IMR-90 (cell line): ENCODE results near the gene ABCA3. TPM values are rescaled to one million over a fixed set of nuclear protein-coding genes. Genes with fewer than 3 reads are reported as not detected.

Experiments used
- ATAC-seq: fragments of 200-7000 bp; cut with Tn5 transposase; 2 replicates; pipeline ENCODE4 v1.9.1; 2020; ENCODE audit warnings: low read depth, mild to moderate bottlenecking, moderate library complexity
- BruUV-seq: library from RNA; stranded (reverse); fragments of 400-500 nt; replicated peaks from 2 replicates; lab custom pipeline; 2021; lab: Mats Ljungman, UMichigan
- CTCF ChIA-PET: fragments of 300-600 bp; formaldehyde crosslinking; extraction: SDS; loops from one replicate; lab custom pipeline; 2021; ENCODE audit warnings: antibody characterized with exemption; lab: Yijun Ruan, JAX
- POLR2A ChIA-PET: fragments of 300-600 bp; sonication (Branson Sonifier 250); formaldehyde crosslinking; loops from one replicate; lab custom pipeline; 2022; ENCODE audit warnings: antibody characterized with exemption; ENCODE audit not compliant: unreplicated experiment; lab: Charles Lee
- DNase-seq: peaks from one replicate; pipeline ENCODE4 v3.0.0; 2013
- H2AFZ ChIP-seq: replicated peaks from 2 replicates; pipeline ENCODE3; 2013; ENCODE audit warnings: low read length, mild to moderate bottlenecking; ENCODE audit not compliant: poor library complexity
- H2AK5ac ChIP-seq: 2 replicates; pipeline ENCODE4 v1.6.1; 2013; ENCODE audit warnings: low read depth, low read length, inconsistent platforms
- H2AK9ac ChIP-seq: replicated peaks from 2 replicates; pipeline ENCODE3; 2013; ENCODE audit warnings: mild to moderate bottlenecking, low read depth, low read length, moderate library complexity; ENCODE audit not compliant: poor library complexity
- H2BK120ac ChIP-seq: 2 replicates; pipeline ENCODE4 v1.6.1; 2013; ENCODE audit warnings: low read depth, low read length, inconsistent platforms
- H2BK15ac ChIP-seq: 3 replicates; pipeline ENCODE4 v1.6.1; 2013; ENCODE audit warnings: low read depth, low read length, inconsistent platforms
- H2BK20ac ChIP-seq: 2 replicates; pipeline ENCODE4 v1.6.1; 2013; ENCODE audit warnings: low read depth, mild to moderate bottlenecking, inconsistent platforms, low read length, moderate library complexity
- H2BK5ac ChIP-seq: 2 replicates; pipeline ENCODE4 v1.6.1; 2013; ENCODE audit warnings: mild to moderate bottlenecking, low read depth, low read length, inconsistent platforms; ENCODE audit not compliant: poor library complexity, severe bottlenecking
- H3K14ac ChIP-seq: replicated peaks from 2 replicates; pipeline ENCODE4 v1.6.1; 2013; ENCODE audit warnings: low read depth, low read length, inconsistent platforms
- H3K18ac ChIP-seq: 2 replicates; pipeline ENCODE4 v1.6.1; 2013; ENCODE audit warnings: low read depth, low read length, control low read depth
- H3K23ac ChIP-seq: 2 replicates; pipeline ENCODE4 v1.6.1; 2013; ENCODE audit warnings: low read depth, low read length, inconsistent platforms
- H3K27ac ChIP-seq: 2 replicates; pipeline ENCODE4 v1.5.1; 2013; ENCODE audit warnings: mild to moderate bottlenecking, control low read depth, low read length; ENCODE audit not compliant: insufficient read depth
- H3K27me3 ChIP-seq: 2 replicates; pipeline ENCODE4 v1.6.1; 2013; ENCODE audit warnings: low read length; ENCODE audit not compliant: control insufficient read depth, insufficient read depth
- H3K36me3 ChIP-seq: 2 replicates; pipeline ENCODE4 v1.6.1; 2013; ENCODE audit warnings: low read length, mixed read lengths; ENCODE audit not compliant: control insufficient read depth, insufficient read depth
- H3K4ac ChIP-seq: 2 replicates; pipeline ENCODE4 v1.6.1; 2013; ENCODE audit warnings: low read depth, low read length, inconsistent platforms
- H3K4me1 ChIP-seq: 2 replicates; pipeline ENCODE4 v1.6.1; 2013; ENCODE audit warnings: low read length, mixed read lengths; ENCODE audit not compliant: control insufficient read depth, insufficient read depth
- H3K4me2 ChIP-seq: 2 replicates; pipeline ENCODE4 v1.6.1; 2013; ENCODE audit warnings: low read depth, mild to moderate bottlenecking, control low read depth, low read length, moderate library complexity
- H3K4me3 ChIP-seq: 2 replicates; pipeline ENCODE4 v1.5.1; 2013; ENCODE audit warnings: low read depth, mild to moderate bottlenecking, control low read depth, low read length, moderate library complexity; ENCODE audit not compliant: insufficient read depth
- H3K56ac ChIP-seq: 2 replicates; pipeline ENCODE4 v1.6.1; 2013; ENCODE audit warnings: low read length, inconsistent platforms; ENCODE audit not compliant: insufficient read depth; ENCODE audit errors: extremely low read depth
- H3K79me1 ChIP-seq, 2 experiments: 2 replicates each; pipeline ENCODE4 v1.6.1; 2013; ENCODE audit warnings: low read length in 2 of 2, inconsistent platforms in 1 of 2, low read depth in 1 of 2
- H3K9ac ChIP-seq: 2 replicates; pipeline ENCODE4 v1.6.1; 2013; ENCODE audit warnings: low read depth, low read length, control low read depth
- H3K9me1 ChIP-seq: 2 replicates; pipeline ENCODE4 v1.6.1; 2013; ENCODE audit warnings: low read length, inconsistent platforms; ENCODE audit not compliant: insufficient read depth
- H3K9me3 ChIP-seq: 2 replicates; pipeline ENCODE4 v1.6.1; 2013; ENCODE audit warnings: low read length; ENCODE audit not compliant: control insufficient read depth, insufficient read depth
- H4K20me1 ChIP-seq: 2 replicates; pipeline ENCODE4 v1.6.1; 2013; ENCODE audit warnings: low read length, inconsistent platforms; ENCODE audit not compliant: insufficient read depth
- H4K5ac ChIP-seq: 2 replicates; pipeline ENCODE4 v1.6.1; 2013; ENCODE audit warnings: mild to moderate bottlenecking, low read depth, low read length, control low read depth
- H4K8ac ChIP-seq, 2 experiments: 2 replicates each; pipeline ENCODE4 v1.6.1; 2013; ENCODE audit warnings: low read depth in 2 of 2, low read length in 2 of 2, control low read depth in 1 of 2, inconsistent platforms in 1 of 2
- H4K91ac ChIP-seq: 2 replicates; pipeline ENCODE4 v1.6.1; 2013; ENCODE audit warnings: low read depth, low read length, inconsistent platforms; ENCODE audit not compliant: insufficient read depth
- BHLHE40 ChIP-seq: fragments of 150-350 bp; IDR thresholded peaks from 2 replicates; pipeline ENCODE4 v1.6.1; 2016; ENCODE audit warnings: mild to moderate bottlenecking, low read depth, low read length
- CEBPB ChIP-seq: IDR thresholded peaks from 2 replicates; pipeline ENCODE4 v1.6.1; 2012; ENCODE audit warnings: low read depth, low read length, improper control_type of control experiment
- CHD1 ChIP-seq: IDR thresholded peaks from 2 replicates; pipeline ENCODE4 v1.6.1; 2012; ENCODE audit warnings: low read depth, low read length, improper control_type of control experiment
- CTCF ChIP-seq: conservative IDR thresholded peaks from 2 replicates; pipeline ENCODE4 v1.5.1; 2012; ENCODE audit warnings: mild to moderate bottlenecking, low read depth, low read length, improper control_type of control experiment
- FOS ChIP-seq: fragments of 150-350 bp; IDR thresholded peaks from 2 replicates; pipeline ENCODE4 v1.6.1; 2016; ENCODE audit warnings: low read depth, low read length
- MAFK ChIP-seq: IDR thresholded peaks from 2 replicates; pipeline ENCODE4 v1.6.1; 2012; ENCODE audit warnings: low read depth, low read length, improper control_type of control experiment
- MAZ ChIP-seq: IDR thresholded peaks from 2 replicates; pipeline ENCODE4 v1.6.1; 2012; ENCODE audit warnings: low read depth, mild to moderate bottlenecking, low read length, improper control_type of control experiment, moderate library complexity, borderline replicate concordance
- MXI1 ChIP-seq: IDR thresholded peaks from 2 replicates; pipeline ENCODE4 v1.6.1; 2012; ENCODE audit warnings: low read depth, mild to moderate bottlenecking, low read length, moderate library complexity, borderline replicate concordance
- NFE2L2 ChIP-seq: fragments of 150-350 bp; IDR thresholded peaks from 2 replicates; pipeline ENCODE4 v1.6.1; 2016; ENCODE audit warnings: low read depth, mild to moderate bottlenecking, low read length
- POLR2A ChIP-seq: IDR thresholded peaks from 2 replicates; pipeline ENCODE4 v1.6.1; 2012; ENCODE audit warnings: mild to moderate bottlenecking, low read depth, low read length
- RAD21 ChIP-seq: IDR thresholded peaks from 2 replicates; pipeline ENCODE4 v1.6.1; 2012; ENCODE audit warnings: low read length, improper control_type of control experiment
- RCOR1 ChIP-seq: IDR thresholded peaks from 2 replicates; pipeline ENCODE4 v1.6.1; 2012; ENCODE audit warnings: mild to moderate bottlenecking, low read length, improper control_type of control experiment; ENCODE audit not compliant: insufficient replicate concordance
- RFX5 ChIP-seq: IDR thresholded peaks from 2 replicates; pipeline ENCODE4 v1.8.0; 2012; ENCODE audit warnings: low read depth, mild to moderate bottlenecking, low read length, moderate library complexity
- SMC3 ChIP-seq: fragments of 150-350 bp; IDR thresholded peaks from 2 replicates; pipeline ENCODE4 v1.6.1; 2016; ENCODE audit warnings: low read depth, mild to moderate bottlenecking, antibody characterized with exemption, low read length, moderate library complexity
- USF2 ChIP-seq: fragments of 150-350 bp; IDR thresholded peaks from 2 replicates; pipeline ENCODE4 v1.6.1; 2017; ENCODE audit warnings: mild to moderate bottlenecking, antibody characterized with exemption, low read length, low read depth
- WGBS, 2 experiments: methylation state at CpG; one replicate each; pipeline versions ENCODE4 v1.1.5 to v1.1.7; 2013; ENCODE audit warnings: missing lambda C conversion rate in 2 of 2; ENCODE audit not compliant: insufficient read length in 1 of 2; ENCODE audit errors: extremely low coverage in 2 of 2; 5-methylcytosine and 5-hydroxymethylcytosine counted together
- dilution Hi-C: fragments of 300-500 bp; cut with HindIII; formaldehyde crosslinking; loops from one replicate; pipeline ENCODE4 v1.14.3; 2018; ENCODE audit warnings: low sequenced_read_pairs; ENCODE audit not compliant: unreplicated experiment
- in situ Hi-C: fragments of 300-500 bp; cut with MboI; formaldehyde crosslinking; loops from 3 replicates; pipeline ENCODE4 v1.14.3; 2019; ENCODE audit warnings: low sequenced_read_pairs, inconsistent platforms, mixed read lengths
- intact Hi-C: fragments of 100-400 bp; cut with micrococcal nuclease; formaldehyde crosslinking; loops from 2 replicates; pipeline ENCODE4 v1.10.0; 2022
- polyA plus RNA-seq, 3 experiments: library from polyadenylated mRNA; depleted of rRNA; stranded (reverse); fragments of >200 nt; gene quantifications; 2 replicates each; pipeline ENCODE4 v1.2.3, GENCODE V29; 2012; ENCODE audit warnings: low replicate concordance in 1 of 3
- total RNA-seq: library from RNA; depleted of rRNA; stranded (reverse); fragments of >200 nt; gene quantifications from 2 replicates; pipeline ENCODE4 v1.2.3, GENCODE V29; 2012
- TF ChIP-seq, protein P1 (sequence below): fragments of 150-350 bp; IDR thresholded peaks from 2 replicates; pipeline ENCODE4 v1.6.1; 2016; ENCODE audit warnings: low read depth, mild to moderate bottlenecking, low read length, moderate library complexity, borderline replicate concordance

Gene ABCA3
- total and polyA plus RNA-seq, 2 of the 4 experiments (the other 2 are of a cell fraction), result 0.18 to 0.22 TPM

DNA sequence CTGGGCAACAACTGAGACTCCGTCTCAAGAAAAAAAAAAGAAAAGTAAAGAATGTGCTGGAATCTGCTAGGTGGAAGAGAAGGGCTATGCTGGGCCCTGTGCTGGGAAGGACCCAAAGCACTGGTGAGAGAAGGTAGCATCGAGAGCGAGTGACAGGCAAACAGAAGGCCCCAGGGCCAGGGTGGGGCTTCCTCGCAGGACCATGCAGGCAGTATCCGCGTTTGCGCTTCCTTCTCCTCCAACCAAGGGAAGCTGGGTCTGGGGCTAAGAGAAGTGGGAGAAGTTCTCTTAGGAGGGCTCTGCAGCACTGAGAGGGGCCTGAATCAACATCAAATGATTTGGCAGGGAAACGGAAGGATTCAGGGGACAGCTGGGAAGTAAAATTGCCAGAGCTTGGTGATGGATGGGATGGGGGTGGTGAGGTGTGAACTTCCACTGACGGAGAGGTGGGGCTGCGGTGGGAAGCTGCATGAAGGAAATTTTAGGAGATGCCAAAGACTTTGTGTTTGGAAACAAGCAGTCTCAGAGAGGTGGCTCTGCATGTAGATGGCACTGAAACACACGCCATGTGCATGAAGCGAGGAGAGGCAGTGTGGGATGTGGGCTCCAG lies 83.9 kb downstream of the ABCA3 start:
- Histone ChIP-seq H2BK5ac (no peak overlapping the region), H3K4me2 (no peak overlapping the region), H3K14ac (no peak overlapping the region), H4K20me1 (peaks cover 29% of the 10 kb centered on the region), H2BK120ac (no peak overlapping the region), H3K79me1 (peaks cover 19 to 39% of the 10 kb centered on the region in 2 experiments), H2AK9ac (no peak overlapping the region), H4K91ac (no peak overlapping the region), H4K8ac (no peak overlapping the region), H2BK20ac (no peak overlapping the region), H3K27me3 (no peaks in the 10 kb centered on the region), H2AK5ac (no peak overlapping the region), H3K23ac (no peak overlapping the region), H3K4me3 (no peak overlapping the region), H3K4ac (no peak overlapping the region), H3K18ac (no peak overlapping the region), H3K9me1 (no peaks in the 10 kb centered on the region), H3K9ac (no peak overlapping the region), H4K5ac (no peak overlapping the region), H2BK15ac (no peak overlapping the region), H3K4me1 (peaks cover 5% of the 10 kb centered on the region), H3K27ac (no peak overlapping the region), H3K36me3 (peaks cover 52% of the 10 kb centered on the region), H3K9me3 (no peaks in the 10 kb centered on the region), H3K56ac (no peak overlapping the region), H2AFZ (no peak overlapping the region)
- ATAC-seq (no peak), DNase-seq (no peak)
- dilution Hi-C loops, result no loop called here
- in situ Hi-C loops, result loop anchor here (10.0 kb wide), 1 partner anchor 248 kb away; no protein-coding TSS in a partner anchor
- ChIA-PET CTCF (no interaction called here), POLR2A (no interaction called here)
- TF ChIP-seq NFE2L2 (no peak), CTCF (no peak), SMC3 (no peak), POLR2A (no peak), BHLHE40 (no peak), MXI1 (no peak), RFX5 (no peak), CEBPB (no peak), MAZ (no peak), FOS (no peak), USF2 (no peak), MAFK (no peak), CHD1 (no peak), RAD21 (no peak), RCOR1 (no peak)
- TF ChIP-seq, protein P1, sequence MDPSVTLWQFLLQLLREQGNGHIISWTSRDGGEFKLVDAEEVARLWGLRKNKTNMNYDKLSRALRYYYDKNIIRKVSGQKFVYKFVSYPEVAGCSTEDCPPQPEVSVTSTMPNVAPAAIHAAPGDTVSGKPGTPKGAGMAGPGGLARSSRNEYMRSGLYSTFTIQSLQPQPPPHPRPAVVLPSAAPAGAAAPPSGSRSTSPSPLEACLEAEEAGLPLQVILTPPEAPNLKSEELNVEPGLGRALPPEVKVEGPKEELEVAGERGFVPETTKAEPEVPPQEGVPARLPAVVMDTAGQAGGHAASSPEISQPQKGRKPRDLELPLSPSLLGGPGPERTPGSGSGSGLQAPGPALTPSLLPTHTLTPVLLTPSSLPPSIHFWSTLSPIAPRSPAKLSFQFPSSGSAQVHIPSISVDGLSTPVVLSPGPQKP, result no peak
- BruUV-seq, result no TSS peak
- 84% methylated on average over 9 of the region's 12 CpGs; no CpG with 5 or more reads in 1 of the 2 experiments for WGBS, 2 experiments
- intact Hi-C loops, result no loop called here
